OCI-LY7 (cell line): Measurements from ENCODE around the gene SLC2A4RG.

Experiments
- CTCF ChIP-seq: fragments of 200-600 bp; sonication (generic); conservative IDR thresholded peaks from 2 replicates; pipeline ENCODE4 v1.5.1; 2014; ENCODE audit warnings: mild to moderate bottlenecking, antibody characterized with exemption, low read length, moderate library complexity, mixed read lengths
- EZH2phosphoT487 ChIP-seq: fragments of 200-600 bp; sonication (generic); IDR thresholded peaks from 2 replicates; pipeline ENCODE4 v1.6.1; 2018; ENCODE audit warnings: low read depth, borderline replicate concordance, mild to moderate bottlenecking, mixed run types, antibody characterized with exemption, low read length, moderate library complexity, mixed read lengths

GRCh38 chr20:63737945-63738686 is 1.5 kb upstream of the SLC2A4RG start:
- TF ChIP-seq CTCF: no peak
- no peak for TF ChIP-seq EZH2phosphoT487
